HepG2 (cell line): ENCODE measurements around the gene ARIH2. TPM values are rescaled to one million over a fixed set of nuclear protein-coding genes. Genes with fewer than 3 reads are reported as not detected.

Source experiments
- CHD2 ChIP-seq: IDR thresholded peaks from 2 replicates; pipeline ENCODE4 v1.6.1; 2011; ENCODE audit warnings: low read depth, low read length, improper control_type of control experiment
- CREB1 ChIP-seq, 2 experiments: fragments of 450-650 bp in 1 of 2; IDR thresholded peaks; 2 replicates each; pipeline ENCODE4 v1.6.1; 2016 to 2017; ENCODE audit warnings: control low read depth in 1 of 2, mild to moderate bottlenecking in 1 of 2, missing compliant biosample characterization in 1 of 2, missing genetic modification characterization in 1 of 2
- EED ChIP-seq: sonication (generic); formaldehyde crosslinking; IDR thresholded peaks from 2 replicates; pipeline ENCODE4 v1.5.0; 2020; ENCODE audit warnings: mild to moderate bottlenecking, missing genetic modification reagents
- HOXA5 ChIP-seq: sonication (generic); formaldehyde crosslinking; IDR thresholded peaks from 2 replicates; pipeline ENCODE4 v1.4.0; 2020; ENCODE audit warnings: missing genetic modification reagents
- HOXA9 ChIP-seq: sonication (generic); formaldehyde crosslinking; IDR thresholded peaks from 2 replicates; pipeline ENCODE4 v1.8.1; 2022; ENCODE audit warnings: missing genetic modification reagents, mild to moderate bottlenecking, moderate library complexity, borderline replicate concordance
- KAT7 ChIP-seq: IDR thresholded peaks from 2 replicates; pipeline ENCODE4 v1.6.1; 2018; ENCODE audit warnings: borderline replicate concordance, missing compliant biosample characterization
- MBNL3 ChIP-seq: fragments of 250-450 bp; sonication (Bioruptor Pico); conservative IDR thresholded peaks from 2 replicates; pipeline ENCODE4 v1.8.0; 2022; ENCODE audit warnings: mild to moderate bottlenecking, inconsistent platforms
- MNT ChIP-seq: fragments of 450-650 bp; IDR thresholded peaks from 2 replicates; pipeline ENCODE4 v1.6.1; 2016
- NONO ChIP-seq, 2 experiments: fragments of 450-650 bp in 1 of 2; sonication (generic) in 1 of 2; formaldehyde crosslinking in 1 of 2; IDR thresholded peaks in 1 of 2; conservative IDR thresholded peaks in 1 of 2; 2 replicates each; pipeline versions ENCODE4 v1.6.1 to v1.8.0; 2017 to 2022; ENCODE audit warnings: mild to moderate bottlenecking in 1 of 2, missing genetic modification reagents in 1 of 2, moderate library complexity in 1 of 2
- PHF21A ChIP-seq: sonication (generic); formaldehyde crosslinking; IDR thresholded peaks from 2 replicates; pipeline ENCODE4 v1.5.0; 2020; ENCODE audit warnings: mild to moderate bottlenecking, missing genetic modification reagents
- PHF8 ChIP-seq: sonication (generic); formaldehyde crosslinking; IDR thresholded peaks from 2 replicates; pipeline ENCODE4 v1.5.0; 2020; ENCODE audit warnings: missing genetic modification reagents
- SP5 ChIP-seq: IDR thresholded peaks from 2 replicates; pipeline ENCODE4 v1.6.1; 2016; ENCODE audit warnings: low read depth, borderline replicate concordance
- TARDBP ChIP-seq: sonication (generic); formaldehyde crosslinking; IDR thresholded peaks from 2 replicates; pipeline ENCODE4 v1.8.0; 2022; ENCODE audit warnings: mild to moderate bottlenecking, missing genetic modification reagents
- TCF7 ChIP-seq: sonication (generic); IDR thresholded peaks from 2 replicates; pipeline ENCODE4 v1.6.1; 2016; ENCODE audit warnings: antibody characterized with exemption, low read depth
- TRIM24 ChIP-seq: sonication (generic); formaldehyde crosslinking; IDR thresholded peaks from 2 replicates; pipeline ENCODE4 v1.8.0; 2022; ENCODE audit warnings: mild to moderate bottlenecking, missing genetic modification reagents
- ZC3H13 ChIP-seq: sonication (generic); formaldehyde crosslinking; IDR thresholded peaks from 2 replicates; pipeline ENCODE4 v1.8.1; 2023; ENCODE audit warnings: mild to moderate bottlenecking, missing genetic modification reagents, moderate library complexity
- ZNF260 ChIP-seq: sonication (generic); formaldehyde crosslinking; IDR thresholded peaks from 2 replicates; pipeline ENCODE4 v1.4.0; 2020; ENCODE audit warnings: missing genetic modification reagents, low read depth, mild to moderate bottlenecking, borderline replicate concordance
- ZNF30 ChIP-seq: sonication (generic); formaldehyde crosslinking; IDR thresholded peaks from 2 replicates; pipeline ENCODE4 v1.5.0; 2020; ENCODE audit warnings: mild to moderate bottlenecking, missing genetic modification reagents
- ZNF326 ChIP-seq: sonication (generic); formaldehyde crosslinking; IDR thresholded peaks from 2 replicates; pipeline ENCODE4 v1.4.0; 2020; ENCODE audit warnings: missing genetic modification reagents, borderline replicate concordance
- ZNF350 ChIP-seq: sonication (generic); formaldehyde crosslinking; IDR thresholded peaks from 2 replicates; pipeline ENCODE4 v1.4.0; 2020; ENCODE audit warnings: mild to moderate bottlenecking, low read depth, missing genetic modification reagents, borderline replicate concordance
- ZNF576 ChIP-seq: sonication (generic); formaldehyde crosslinking; IDR thresholded peaks from 2 replicates; pipeline ENCODE4 v1.4.0; 2020; ENCODE audit warnings: mild to moderate bottlenecking, missing genetic modification reagents
- polyA plus RNA-seq, 8 experiments: library from polyadenylated mRNA; depleted of rRNA in 3 of 8; stranded (reverse) in 7 of 8; unstranded in 1 of 8; fragments of >200 nt; fragmentation: Illumina TruSeq in 4 of 8; extraction: Trizol in 4 of 8; gene quantifications; 2 replicates each; pipeline versions ENCODE4 v1.2.1 to v1.2.3, GENCODE V29; 2011 to 2016; ENCODE audit warnings: low read depth in 4 of 8, missing spikeins in 1 of 8, mixed read lengths in 1 of 8; ENCODE audit not compliant: insufficient read depth in 1 of 8
- total RNA-seq, 5 experiments: library from RNA; depleted of rRNA; stranded (reverse); fragments of >200 nt; fragmentation: Illumina TruSeq; extraction: Trizol; gene quantifications; 2 replicates each; pipeline ENCODE4 v1.2.3, GENCODE V29; 2016; ENCODE audit warnings: low read depth in 1 of 5
- TF ChIP-seq, protein P1 (sequence below): sonication (generic); formaldehyde crosslinking; IDR thresholded peaks from 2 replicates; pipeline ENCODE4 v1.4.0; 2020; ENCODE audit warnings: missing genetic modification reagents
- TF ChIP-seq, protein P2 (sequence below): sonication (generic); formaldehyde crosslinking; IDR thresholded peaks from 2 replicates; pipeline ENCODE4 v1.4.0; 2020; ENCODE audit warnings: missing genetic modification reagents, borderline replicate concordance
- TF ChIP-seq, protein P3 (sequence below): IDR thresholded peaks from 2 replicates; pipeline ENCODE4 v1.6.1; 2016; ENCODE audit warnings: mild to moderate bottlenecking

The ARIH2 gene
- total and polyA plus RNA-seq, 2 of the 13 experiments (the other 11 are each of a cell fraction or from before 2014, with no cell fraction given), result 64.8 to 83.3 TPM

- TF ChIP-seq, protein P1, sequence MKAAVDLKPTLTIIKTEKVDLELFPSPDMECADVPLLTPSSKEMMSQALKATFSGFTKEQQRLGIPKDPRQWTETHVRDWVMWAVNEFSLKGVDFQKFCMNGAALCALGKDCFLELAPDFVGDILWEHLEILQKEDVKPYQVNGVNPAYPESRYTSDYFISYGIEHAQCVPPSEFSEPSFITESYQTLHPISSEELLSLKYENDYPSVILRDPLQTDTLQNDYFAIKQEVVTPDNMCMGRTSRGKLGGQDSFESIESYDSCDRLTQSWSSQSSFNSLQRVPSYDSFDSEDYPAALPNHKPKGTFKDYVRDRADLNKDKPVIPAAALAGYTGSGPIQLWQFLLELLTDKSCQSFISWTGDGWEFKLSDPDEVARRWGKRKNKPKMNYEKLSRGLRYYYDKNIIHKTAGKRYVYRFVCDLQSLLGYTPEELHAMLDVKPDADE, result no peak
- TF ChIP-seq ZNF350, result peak; percentile 48
- TF ChIP-seq NONO (IDR thresholded peaks at IDR 0.05), result no peak
- TF ChIP-seq NONO (CRISPR knock-in tag; conservative IDR thresholded peaks at IDR 0.05), result no peak; the same call in 1 of the 2 replicates
- peak; percentile 20; the same call in 1 of the 2 replicates for TF ChIP-seq KAT7 (CRISPR knock-in tag)
- no peak for TF ChIP-seq ZNF576 (CRISPR knock-in tag)
- TF ChIP-seq TCF7, result no peak
- TF ChIP-seq CHD2, result no peak; the same call in 1 of the 2 replicates
- no peak; the same call in 1 of the 2 replicates for TF ChIP-seq PHF21A (CRISPR knock-in tag)
- TF ChIP-seq HOXA5 (CRISPR knock-in tag), result peak; percentile 62
- no peak for TF ChIP-seq EED (CRISPR knock-in tag)
- TF ChIP-seq, protein P2, sequence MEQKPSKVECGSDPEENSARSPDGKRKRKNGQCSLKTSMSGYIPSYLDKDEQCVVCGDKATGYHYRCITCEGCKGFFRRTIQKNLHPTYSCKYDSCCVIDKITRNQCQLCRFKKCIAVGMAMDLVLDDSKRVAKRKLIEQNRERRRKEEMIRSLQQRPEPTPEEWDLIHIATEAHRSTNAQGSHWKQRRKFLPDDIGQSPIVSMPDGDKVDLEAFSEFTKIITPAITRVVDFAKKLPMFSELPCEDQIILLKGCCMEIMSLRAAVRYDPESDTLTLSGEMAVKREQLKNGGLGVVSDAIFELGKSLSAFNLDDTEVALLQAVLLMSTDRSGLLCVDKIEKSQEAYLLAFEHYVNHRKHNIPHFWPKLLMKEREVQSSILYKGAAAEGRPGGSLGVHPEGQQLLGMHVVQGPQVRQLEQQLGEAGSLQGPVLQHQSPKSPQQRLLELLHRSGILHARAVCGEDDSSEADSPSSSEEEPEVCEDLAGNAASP, result peak; percentile 78
- TF ChIP-seq ZNF30 (CRISPR knock-in tag), result 0 out of 2 replicates have a peak, but pooled peaks have one; percentile 18
- TF ChIP-seq TRIM24 (CRISPR knock-in tag), result no peak
- TF ChIP-seq, protein P3, sequence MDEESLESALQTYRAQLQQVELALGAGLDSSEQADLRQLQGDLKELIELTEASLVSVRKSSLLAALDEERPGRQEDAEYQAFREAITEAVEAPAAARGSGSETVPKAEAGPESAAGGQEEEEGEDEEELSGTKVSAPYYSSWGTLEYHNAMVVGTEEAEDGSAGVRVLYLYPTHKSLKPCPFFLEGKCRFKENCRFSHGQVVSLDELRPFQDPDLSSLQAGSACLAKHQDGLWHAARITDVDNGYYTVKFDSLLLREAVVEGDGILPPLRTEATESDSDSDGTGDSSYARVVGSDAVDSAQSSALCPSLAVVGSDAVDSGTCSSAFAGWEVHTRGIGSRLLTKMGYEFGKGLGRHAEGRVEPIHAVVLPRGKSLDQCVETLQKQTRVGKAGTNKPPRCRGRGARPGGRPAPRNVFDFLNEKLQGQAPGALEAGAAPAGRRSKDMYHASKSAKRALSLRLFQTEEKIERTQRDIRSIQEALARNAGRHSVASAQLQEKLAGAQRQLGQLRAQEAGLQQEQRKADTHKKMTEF (CRISPR knock-in tag), result 0 out of 2 replicates have a peak, but pooled peaks have one; percentile 15
- no peak for TF ChIP-seq TARDBP (CRISPR knock-in tag)
- no peak for TF ChIP-seq MBNL3 (CRISPR knock-in tag)
- TF ChIP-seq ZNF260 (CRISPR knock-in tag), result no peak
- TF ChIP-seq PHF8, result peak; percentile 86
- peak; percentile 56 for TF ChIP-seq MNT
- peak; percentile 76 for TF ChIP-seq CREB1 (IDR thresholded peaks at IDR 0.05)
- peak; percentile 78 for TF ChIP-seq CREB1 (CRISPR knock-in tag; IDR thresholded peaks at IDR 0.05)
- TF ChIP-seq ZC3H13 (CRISPR knock-in tag), result no peak; the same call in none of the 2 replicates
- TF ChIP-seq HOXA9 (CRISPR knock-in tag), result no peak
- TF ChIP-seq ZNF326 (CRISPR knock-in tag), result no peak
- peak; percentile 68 for TF ChIP-seq SP5 (CRISPR knock-in tag)
Observed at GRCh38 chr3:49021213-49021812, 102.7 kb downstream of the ARIH2 start (continued).
